HUDEP-2 (cell line): ENCODE results near the gene PXN.
"Not testable (repeated sequence)": the region's sequence is repeated elsewhere in the genome, so short reads cannot be mapped to it uniquely, and the experiment has no call there.

Experiments used
- DNase-seq, 76 experiments: peaks; one replicate each; lab custom pipeline; 2025; ENCODE audit not compliant: unreplicated experiment in 76 of 76; lab: John Stamatoyannopoulos, UW

Gene PXN

DNA sequence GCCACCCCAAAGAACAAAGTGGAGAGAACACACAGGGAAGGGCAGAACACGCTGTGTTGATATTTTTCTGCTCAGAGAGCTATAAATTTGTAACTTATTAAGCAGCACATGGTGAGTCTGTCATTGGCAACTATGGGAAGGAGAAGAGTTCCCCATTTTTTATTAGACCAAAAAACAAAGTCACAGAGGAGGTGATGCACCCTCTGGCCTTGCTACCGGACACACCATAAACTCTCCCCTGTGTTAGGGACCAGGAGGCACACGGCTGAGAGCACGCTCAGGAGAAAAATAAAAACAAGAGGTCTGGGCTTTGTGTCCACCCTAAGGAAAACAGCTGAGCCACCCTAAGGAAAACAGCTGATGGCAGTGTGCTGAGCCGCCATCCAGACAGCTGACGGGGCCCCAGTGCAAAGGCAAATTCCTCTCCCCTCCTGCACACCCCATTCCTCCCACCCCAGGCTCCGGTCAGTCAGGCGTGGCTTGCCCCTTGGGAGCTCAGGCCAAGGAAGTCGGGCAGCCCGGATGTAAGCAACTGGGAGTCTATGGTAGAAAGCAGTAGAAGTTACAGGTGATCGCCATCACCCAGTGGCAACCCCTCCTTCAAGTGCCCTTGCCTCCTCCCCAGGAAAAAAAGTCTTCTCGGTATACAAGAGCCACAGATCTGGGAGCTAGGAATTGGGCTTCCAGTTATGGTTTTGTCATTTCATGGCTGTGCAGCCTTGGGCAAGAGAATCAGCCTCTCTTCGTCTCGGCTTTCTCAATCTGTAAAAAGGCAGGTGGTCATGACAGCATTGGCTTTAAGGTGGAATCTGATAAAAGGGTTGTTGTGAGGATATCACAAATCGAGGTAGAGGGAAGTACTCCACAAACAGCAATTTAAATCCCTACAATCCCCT lies 2.4 kb downstream of the PXN start:
- no peak for DNase-seq

GRCh38 chr12:120261951-120262851 lies 3.3 kb downstream of the PXN start:
- no peak for DNase-seq

GRCh38 chr12:120260607-120261006 lies 4.9 kb downstream of the PXN start:
- no peak for DNase-seq

- DNase-seq, result no peak
Observed at GRCh38 chr12:120259418-120260202, 5.9 kb downstream of the PXN start.

DNA sequence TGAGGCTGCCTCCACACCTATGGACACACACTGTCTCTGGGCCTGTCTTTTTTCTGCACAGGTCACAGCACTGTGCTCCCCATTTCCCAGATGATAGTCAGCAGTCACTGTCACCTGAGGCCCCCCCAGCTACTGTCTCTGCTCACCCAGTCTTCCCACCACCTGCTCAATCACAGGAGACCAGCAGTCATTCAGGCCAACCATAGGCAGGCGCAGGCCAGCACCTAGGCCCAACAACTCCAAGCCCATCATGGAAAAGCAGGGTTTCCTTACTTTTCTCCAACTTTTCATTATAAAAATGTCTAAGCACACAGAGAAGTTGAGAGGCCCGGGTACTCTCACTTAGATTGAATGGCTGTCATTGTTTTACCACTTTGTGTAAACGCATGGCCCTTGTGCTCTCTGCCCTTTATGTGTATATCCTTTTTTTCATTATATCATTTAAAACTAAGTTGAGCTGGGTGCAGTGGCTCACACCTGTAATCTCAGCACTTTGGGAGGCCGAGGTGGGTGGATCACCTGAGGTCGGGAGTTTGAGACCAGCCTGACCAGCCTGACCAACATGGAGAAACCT lies 7.1 kb downstream of the PXN start:
- no peak for DNase-seq

GRCh38 chr12:120257041-120257821 lies 8.3 kb downstream of the PXN start:
- no peak for DNase-seq

GRCh38 chr12:120254809-120255208 lies 10.7 kb downstream of the PXN start:
- no peak for DNase-seq

DNA sequence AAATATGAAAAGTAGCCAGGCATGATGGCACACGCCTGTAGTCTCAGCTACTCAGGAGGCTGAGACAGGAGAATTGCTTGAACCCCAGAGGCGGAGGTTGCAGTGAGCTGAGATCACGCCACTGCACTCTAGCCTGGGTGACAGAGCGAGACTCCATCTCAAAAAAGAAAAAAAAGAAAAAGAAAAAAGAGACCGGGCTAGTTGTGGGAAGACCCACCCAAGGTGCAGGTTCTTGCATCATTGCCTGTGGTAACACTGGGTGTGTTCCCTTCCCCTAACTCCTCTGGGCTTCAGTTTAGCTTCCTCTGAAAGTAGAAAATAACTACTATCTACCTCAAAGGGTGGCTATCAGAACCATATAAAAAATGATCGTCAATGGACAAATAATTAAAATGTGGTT lies 12.2 kb downstream of the PXN start:
- DNase-seq, result not testable (repeated sequence)

GRCh38 chr12:120252071-120252906 lies 13.2 kb downstream of the PXN start:
- peak in 18 of 76 experiments; percentile 7 to 52 (median 26) for DNase-seq

GRCh38 chr12:120251364-120252070 lies 14.0 kb downstream of the PXN start:
- not testable (repeated sequence) for DNase-seq

GRCh38 chr12:120249875-120250795 lies 15.4 kb downstream of the PXN start:
- no peak for DNase-seq

DNA sequence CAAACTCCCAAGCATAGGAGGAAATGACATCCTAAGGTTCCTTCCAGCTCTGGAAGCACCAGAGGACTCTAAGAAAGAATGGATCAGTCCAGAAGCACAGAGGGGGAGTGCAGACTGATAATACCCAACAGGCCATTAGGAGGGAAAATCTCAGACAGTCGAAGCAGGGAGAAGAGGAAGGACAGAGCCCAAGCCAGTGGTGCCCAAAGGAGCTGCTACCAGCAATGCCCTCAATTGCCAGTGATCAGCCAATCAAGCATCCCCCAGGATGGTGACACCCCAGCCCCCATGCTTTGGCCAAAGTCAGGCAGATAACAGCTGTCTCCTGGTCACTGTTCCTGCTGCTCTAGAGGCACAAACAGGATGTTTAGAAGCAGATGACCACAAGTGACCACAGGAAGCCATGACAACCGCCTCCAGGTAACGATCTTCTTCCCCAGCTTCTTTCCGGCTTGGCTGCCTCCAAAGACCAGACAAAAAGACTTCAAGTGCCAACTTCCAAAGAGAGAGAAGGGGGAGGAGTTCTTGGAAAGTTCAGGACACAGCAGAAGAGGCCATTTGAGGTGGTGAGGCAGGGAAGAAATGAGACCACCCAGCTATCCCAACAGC lies 16.2 kb downstream of the PXN start:
- no peak for DNase-seq

GRCh38 chr12:120247621-120248030 lies 17.9 kb downstream of the PXN start:
- DNase-seq, result no peak

DNA sequence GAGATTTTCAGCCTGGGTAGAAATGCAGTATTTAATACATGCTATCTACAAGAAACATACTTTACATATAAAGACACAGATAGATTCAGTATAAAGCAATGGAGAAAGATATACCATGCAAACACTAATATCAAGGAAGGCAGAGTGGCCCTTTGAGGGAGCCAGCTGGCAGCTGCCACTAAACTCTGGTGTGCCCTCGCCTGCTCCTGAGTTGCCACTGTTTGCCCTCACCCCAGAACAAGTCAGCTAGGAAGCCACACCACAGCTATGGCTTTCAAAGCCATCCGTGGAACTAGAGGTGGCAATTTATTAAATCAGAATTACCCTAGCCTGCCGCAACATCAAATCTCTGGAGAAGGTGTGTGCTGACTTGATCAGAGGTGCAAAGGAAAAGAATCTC lies 18.3 kb downstream of the PXN start:
- DNase-seq, result no peak

DNA sequence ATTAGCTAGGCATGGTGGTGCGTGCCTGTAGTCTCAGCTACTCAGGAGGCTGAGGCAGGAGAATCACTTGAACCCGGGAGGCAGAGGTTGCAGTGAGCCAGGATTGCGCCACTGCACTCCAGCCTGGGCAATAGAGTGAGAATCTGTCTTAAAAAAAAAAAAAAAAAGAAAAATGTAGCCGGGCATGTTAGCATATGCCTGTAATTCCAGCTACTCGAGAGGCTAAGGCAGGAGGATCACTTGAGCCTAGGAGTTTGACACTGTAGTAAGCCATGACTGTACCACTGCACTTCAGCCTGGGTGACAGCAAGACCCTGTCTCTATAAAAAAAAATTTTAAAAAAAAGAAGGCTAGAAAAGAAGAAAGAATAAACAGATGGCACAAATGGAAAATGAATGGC lies 18.8 kb downstream of the PXN start:
- DNase-seq, result not testable (repeated sequence)

GRCh38 chr12:120242971-120243699 lies 22.4 kb downstream of the PXN start:
- DNase-seq, result no peak
